CD4-positive, CD25-positive, alpha-beta regulatory T cell (primary cell): ENCODE results near the gene ANXA5. TPM values are rescaled to one million over a fixed set of nuclear protein-coding genes. Genes with fewer than 3 reads are reported as not detected.
A peak's percentile ranks its signal among the peaks of the same experiment; 100 is the strongest.

Experiments
- ATAC-seq, 2 donors: fragments of 150-1000 bp; cut with Tn5 transposase; one replicate each; pipeline ENCODE4 v1.10.0; 2021; ENCODE audit warnings: low read depth in 2 of 2, moderate number of reproducible peaks in 2 of 2, moderate library complexity in 1 of 2
- DNase-seq, 3 donors: peaks; one replicate each; pipeline versions ENCODE4 v3.0.0 to v3.0.0-alpha.2; 2012 to 2022; ENCODE audit warnings: mixed read lengths in 1 of 3
- H3K27ac ChIP-seq: one replicate; pipeline ENCODE4 v1.7.0; 2013; ENCODE audit warnings: mild to moderate bottlenecking, low read length; ENCODE audit not compliant: insufficient read depth, poor library complexity, severe bottlenecking
- H3K27me3 ChIP-seq: one replicate; pipeline ENCODE4 v1.7.0; 2013; ENCODE audit warnings: low read length; ENCODE audit not compliant: control insufficient read depth, insufficient read depth
- H3K36me3 ChIP-seq: one replicate; pipeline ENCODE4 v1.7.0; 2013; ENCODE audit warnings: mild to moderate bottlenecking, low read length, moderate library complexity; ENCODE audit not compliant: control insufficient read depth, insufficient read depth
- H3K4me1 ChIP-seq: 2 replicates; pipeline ENCODE4 v1.7.0; 2013; ENCODE audit warnings: mild to moderate bottlenecking, low read length; ENCODE audit not compliant: insufficient read depth, control insufficient read depth, poor library complexity, severe bottlenecking
- H3K4me3 ChIP-seq: one replicate; pipeline ENCODE4 v1.7.0; 2013; ENCODE audit warnings: low read depth, mild to moderate bottlenecking, low read length, moderate library complexity
- H3K9me3 ChIP-seq, 2 experiments: 1 replicate in 1 of 2; 2 replicates in 1 of 2; pipeline ENCODE4 v1.7.0; 2013; ENCODE audit warnings: low read length in 2 of 2, mild to moderate bottlenecking in 1 of 2, moderate library complexity in 1 of 2; ENCODE audit not compliant: control insufficient read depth in 2 of 2
- H3K27ac Mint-ChIP-seq, 3 donors: one replicate each; pipeline ENCODE4 v1.8.0; 2020 to 2022; ENCODE audit warnings: mild to moderate bottlenecking in 3 of 3, mixed read lengths in 3 of 3, moderate library complexity in 2 of 3
- H3K27me3 Mint-ChIP-seq: one replicate; pipeline ENCODE4 v1.8.0; 2022; ENCODE audit warnings: mild to moderate bottlenecking, mixed read lengths
- H3K36me3 Mint-ChIP-seq: one replicate; pipeline ENCODE4 v1.8.0; 2020; ENCODE audit warnings: mixed read lengths
- H3K4me1 Mint-ChIP-seq, 4 donors: one replicate each; pipeline ENCODE4 v1.8.0; 2020 to 2022; ENCODE audit warnings: mixed read lengths in 4 of 4, mild to moderate bottlenecking in 1 of 4
- H3K4me3 Mint-ChIP-seq, 4 donors: one replicate each; pipeline ENCODE4 v1.8.0; 2020 to 2022; ENCODE audit warnings: mild to moderate bottlenecking in 4 of 4, mixed read lengths in 4 of 4, moderate library complexity in 3 of 4
- H3K9me3 Mint-ChIP-seq, 7 donors: one replicate each; pipeline ENCODE4 v1.8.0; 2020 to 2022; ENCODE audit warnings: mixed read lengths in 7 of 7, mild to moderate bottlenecking in 3 of 7, moderate library complexity in 2 of 7
- polyA plus RNA-seq, 4 donors: library from polyadenylated mRNA; unstranded; fragments of 300-500 nt; fragmentation: Illumina TruSeq; gene quantifications; one replicate each; pipeline ENCODE4 v1.2.3, GENCODE V29; 2021
- total RNA-seq: library from RNA; stranded (reverse); gene quantifications from one replicate; pipeline ENCODE4 v1.2.3, GENCODE V29; 2022

ANXA5 gene
- total and polyA plus RNA-seq, 5 donors from 2014 or later, result 125 to 380 (median 226) TPM

GRCh38 chr4:121709766-121710405, 13.1 kb upstream of the ANXA5 start:
- H3K4me3 ChIP-seq, result no peak overlapping the region
- H3K9me3 ChIP-seq, result no peaks in the 10 kb centered on the region
- Mint-ChIP-seq H3K36me3 (no peaks in the 10 kb centered on the region), H3K4me3 (no peak overlapping the region), H3K4me1 (peaks cover 0 to 18% (median 8%) of the 10 kb centered on the region in 4 donors), H3K9me3 (peaks cover 0 to 4% (median 0%) of the 10 kb centered on the region in 7 donors), H3K27ac (no peak overlapping the region), H3K27me3 (peaks cover 30% of the 10 kb centered on the region)
- peaks cover 8% of the 10 kb centered on the region for H3K4me1 ChIP-seq
- H3K36me3 ChIP-seq, result no peaks in the 10 kb centered on the region
- peaks cover 18% of the 10 kb centered on the region for H3K27me3 ChIP-seq
- DNase-seq, result no peak
- no peak for ATAC-seq
- H3K27ac ChIP-seq, result no peak overlapping the region

- Mint-ChIP-seq H3K36me3 (no peaks in the 10 kb centered on the region), H3K27ac (no peak overlapping the region), H3K27me3 (peaks cover 19% of the 10 kb centered on the region), H3K4me3 (no peak overlapping the region), H3K9me3 (peaks cover 0 to 2% (median 0%) of the 10 kb centered on the region in 7 donors), H3K4me1 (peaks cover 0 to 18% (median 8%) of the 10 kb centered on the region in 4 donors)
- ATAC-seq (no peak), DNase-seq (peak in 1 of 3 donors; percentile 21)
- no peaks in the 10 kb centered on the region for H3K36me3 ChIP-seq
- peaks cover 12% of the 10 kb centered on the region for H3K27me3 ChIP-seq
- no peak overlapping the region for H3K4me3 ChIP-seq
- H3K4me1 ChIP-seq, result peaks cover 8% of the 10 kb centered on the region
- H3K9me3 ChIP-seq, result no peaks in the 10 kb centered on the region
- H3K27ac ChIP-seq, result no peak overlapping the region
These were observed 10.6 kb upstream of the ANXA5 start for GRCh38 chr4:121707344-121707743.

GRCh38 chr4:121706595-121707021, 9.8 kb upstream of the ANXA5 start:
- no peaks in the 10 kb centered on the region for H3K36me3 ChIP-seq
- peaks cover 8% of the 10 kb centered on the region for H3K4me1 ChIP-seq
- no peaks in the 10 kb centered on the region for H3K36me3 Mint-ChIP-seq
- DNase-seq, result peak in 1 of 3 donors; percentile 64
- no peak overlapping the region for H3K27ac ChIP-seq
- H3K9me3 Mint-ChIP-seq, result peaks cover 0 to 3% (median 0%) of the 10 kb centered on the region in 7 donors
- H3K4me3 Mint-ChIP-seq, result peak overlapping the region in 1 of 4 donors; percentile 2
- ATAC-seq, result peak; percentile 52 to 63
- H3K27me3 Mint-ChIP-seq, result peaks cover 14% of the 10 kb centered on the region
- H3K27ac Mint-ChIP-seq, result peak overlapping the region in 1 of 3 donors; percentile 44
- peaks cover 7% of the 10 kb centered on the region for H3K27me3 ChIP-seq
- H3K4me1 Mint-ChIP-seq, result peaks cover 0 to 13% (median 8%) of the 10 kb centered on the region in 4 donors
- no peak overlapping the region for H3K4me3 ChIP-seq
- H3K9me3 ChIP-seq, result no peaks in the 10 kb centered on the region

- no peak for DNase-seq
- H3K9me3 Mint-ChIP-seq, result peaks cover 0 to 5% (median 0%) of the 10 kb centered on the region in 7 donors
- H3K36me3 Mint-ChIP-seq, result no peaks in the 10 kb centered on the region
- H3K4me1 ChIP-seq, result peaks cover 4% of the 10 kb centered on the region
- H3K36me3 ChIP-seq, result no peaks in the 10 kb centered on the region
- H3K27me3 ChIP-seq, result peaks cover 3% of the 10 kb centered on the region
- H3K27ac Mint-ChIP-seq, result no peak overlapping the region
- peaks cover under 1 to 13% (median 6%) of the 10 kb centered on the region in 4 donors for H3K4me1 Mint-ChIP-seq
- H3K27ac ChIP-seq, result no peak overlapping the region
- no peaks in the 10 kb centered on the region for H3K9me3 ChIP-seq
- peaks cover 19% of the 10 kb centered on the region for H3K27me3 Mint-ChIP-seq
- ATAC-seq, result no peak
- no peak overlapping the region for H3K4me3 Mint-ChIP-seq
- no peak overlapping the region for H3K4me3 ChIP-seq
These were observed 8.7 kb upstream of the ANXA5 start for GRCh38 chr4:121705521-121705920.

- Mint-ChIP-seq H3K27me3 (peaks cover 24% of the 10 kb centered on the region), H3K9me3 (peaks cover 0 to 5% (median 0%) of the 10 kb centered on the region in 7 donors), H3K4me3 (no peak overlapping the region), H3K4me1 (peaks cover 7 to 20% (median 19%) of the 10 kb centered on the region in 4 donors), H3K36me3 (no peaks in the 10 kb centered on the region), H3K27ac (no peak overlapping the region)
- H3K9me3 ChIP-seq, result no peaks in the 10 kb centered on the region
- H3K4me3 ChIP-seq, result no peak overlapping the region
- peaks cover 8% of the 10 kb centered on the region for H3K4me1 ChIP-seq
- ATAC-seq, result no peak
- H3K27me3 ChIP-seq, result no peaks in the 10 kb centered on the region
- H3K36me3 ChIP-seq, result no peaks in the 10 kb centered on the region
- H3K27ac ChIP-seq, result no peak overlapping the region
- DNase-seq, result no peak
These were observed 5.4 kb upstream of the ANXA5 start for GRCh38 chr4:121702136-121702535.

- Mint-ChIP-seq H3K9me3 (peaks cover 0 to 5% (median 0%) of the 10 kb centered on the region in 7 donors), H3K4me1 (peaks cover 4 to 20% (median 11%) of the 10 kb centered on the region in 4 donors), H3K27me3 (peaks cover 24% of the 10 kb centered on the region), H3K4me3 (no peak overlapping the region), H3K27ac (no peak overlapping the region), H3K36me3 (no peaks in the 10 kb centered on the region)
- H3K9me3 ChIP-seq, result no peaks in the 10 kb centered on the region
- peaks cover 5% of the 10 kb centered on the region for H3K4me1 ChIP-seq
- no peak overlapping the region for H3K4me3 ChIP-seq
- DNase-seq (no peak), ATAC-seq (no peak)
- H3K27ac ChIP-seq, result no peak overlapping the region
- H3K27me3 ChIP-seq, result no peaks in the 10 kb centered on the region
- no peaks in the 10 kb centered on the region for H3K36me3 ChIP-seq
These were observed 4.5 kb upstream of the ANXA5 start for GRCh38 chr4:121701263-121701662.

- Mint-ChIP-seq H3K36me3 (no peaks in the 10 kb centered on the region), H3K9me3 (peaks cover 0 to 5% (median 0%) of the 10 kb centered on the region in 7 donors), H3K4me1 (peaks cover 14 to 31% (median 29%) of the 10 kb centered on the region in 4 donors), H3K27ac (peak overlapping the region in 1 of 3 donors; percentile 29), H3K4me3 (peak overlapping the region; percentile 35 to 93 (median 88)), H3K27me3 (peaks cover 24% of the 10 kb centered on the region)
- H3K27me3 ChIP-seq, result no peaks in the 10 kb centered on the region
- no peak for ATAC-seq
- peak overlapping the region; percentile 9 for H3K4me3 ChIP-seq
- no peaks in the 10 kb centered on the region for H3K9me3 ChIP-seq
- no peak overlapping the region for H3K27ac ChIP-seq
- no peak for DNase-seq
- H3K36me3 ChIP-seq, result no peaks in the 10 kb centered on the region
- peaks cover 22% of the 10 kb centered on the region for H3K4me1 ChIP-seq
These were observed 1.5 kb upstream of the ANXA5 start for GRCh38 chr4:121698236-121698671.
